Astrocyte of the hippocampus (primary cell): Measurements from ENCODE around the gene OSCP1.

Experiments used
- DNase-seq: peaks from one replicate; pipeline ENCODE4 v3.0.0; 2011; ENCODE audit warnings: low read depth, low spot score

OSCP1 gene

DNA sequence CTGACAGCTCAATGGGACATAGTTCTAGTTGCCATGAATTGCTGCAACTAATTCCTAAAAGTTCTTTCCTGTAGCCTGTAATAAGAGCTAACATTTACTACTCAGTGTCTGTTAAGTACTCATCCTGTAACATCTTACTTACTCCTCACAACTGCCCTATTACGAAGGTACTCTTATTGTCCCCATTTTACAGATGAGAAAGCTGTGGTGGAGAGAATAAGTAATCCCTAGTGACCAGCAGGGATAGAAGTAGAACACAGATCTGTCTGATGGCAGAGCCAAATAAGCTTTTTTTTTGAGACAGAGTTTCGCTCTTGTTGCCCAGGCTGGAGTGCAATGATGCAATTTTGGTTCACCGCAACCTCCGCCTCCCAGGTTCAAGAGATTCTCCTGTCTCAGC lies 67.6 kb downstream of the OSCP1 start:
- DNase-seq: no peak

DNA sequence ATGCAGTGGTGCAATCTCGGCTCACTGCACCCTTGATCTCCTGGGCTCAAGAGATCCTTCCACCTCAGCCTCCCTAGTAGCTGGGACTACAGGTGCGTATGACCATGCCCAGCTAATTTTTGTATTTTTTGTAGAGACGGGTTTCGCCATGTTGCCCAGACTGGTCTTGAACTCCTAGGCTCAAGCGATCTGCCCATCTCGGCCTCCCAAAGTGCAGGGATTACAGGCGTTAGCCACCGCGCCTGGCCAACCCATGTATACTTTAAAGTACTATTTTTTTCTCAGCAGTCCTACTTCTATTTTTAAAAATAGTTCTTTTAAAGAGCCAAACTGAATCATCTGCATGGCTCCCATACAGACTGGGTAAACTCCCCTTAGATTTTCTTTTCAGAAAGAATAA lies 68.0 kb downstream of the OSCP1 start:
- no peak for DNase-seq

GRCh38 chr1:36381405-36381804 lies 68.8 kb downstream of the OSCP1 start:
- no peak for DNase-seq

DNA sequence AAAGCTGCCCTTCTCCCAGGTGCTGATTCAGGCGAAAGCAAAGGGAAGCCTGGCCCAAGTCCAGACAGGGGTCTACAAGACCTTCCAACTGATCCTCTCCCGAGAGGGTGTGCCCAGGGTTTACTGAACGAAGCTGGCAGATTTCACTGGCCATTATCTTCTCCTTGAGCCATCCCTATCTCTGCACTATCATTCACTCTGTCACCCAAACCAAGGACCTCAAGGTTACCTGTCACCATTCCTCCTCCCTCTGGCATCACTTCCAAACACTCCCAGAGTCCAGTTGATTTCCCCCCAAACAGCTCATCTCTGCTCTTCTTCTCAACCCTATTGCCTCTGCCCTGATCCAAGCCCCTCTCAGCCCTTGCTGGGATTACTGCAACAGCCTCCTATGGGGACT lies 69.5 kb downstream of the OSCP1 start:
- no peak for DNase-seq

DNA sequence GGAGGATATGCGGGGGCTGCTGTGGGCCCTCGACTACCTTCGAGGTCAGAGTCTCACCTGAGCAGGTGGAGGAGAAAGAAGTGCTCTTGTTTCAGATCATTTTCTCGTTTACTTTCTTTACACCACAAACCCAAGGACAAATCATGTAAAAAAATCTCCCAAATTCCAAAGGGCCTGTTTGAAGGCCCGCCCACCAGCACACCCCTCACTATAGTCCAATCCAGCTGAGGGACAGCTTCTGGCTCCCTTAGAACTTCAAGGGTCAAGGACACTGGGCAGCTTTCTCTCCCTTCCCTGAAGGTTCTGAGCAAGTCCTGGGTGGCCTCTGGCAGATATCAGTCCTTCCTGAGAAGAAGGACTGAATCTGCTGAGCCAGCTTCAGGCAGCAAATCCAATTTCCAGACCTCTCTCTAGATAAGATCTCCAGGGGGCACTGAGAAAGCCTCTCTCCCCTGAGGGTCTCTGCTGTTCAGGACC lies 70.1 kb downstream of the OSCP1 start:
- DNase-seq: no peak

GRCh38 chr1:36377791-36378492 lies 72.3 kb downstream of the OSCP1 start:
- DNase-seq: no peak

DNA sequence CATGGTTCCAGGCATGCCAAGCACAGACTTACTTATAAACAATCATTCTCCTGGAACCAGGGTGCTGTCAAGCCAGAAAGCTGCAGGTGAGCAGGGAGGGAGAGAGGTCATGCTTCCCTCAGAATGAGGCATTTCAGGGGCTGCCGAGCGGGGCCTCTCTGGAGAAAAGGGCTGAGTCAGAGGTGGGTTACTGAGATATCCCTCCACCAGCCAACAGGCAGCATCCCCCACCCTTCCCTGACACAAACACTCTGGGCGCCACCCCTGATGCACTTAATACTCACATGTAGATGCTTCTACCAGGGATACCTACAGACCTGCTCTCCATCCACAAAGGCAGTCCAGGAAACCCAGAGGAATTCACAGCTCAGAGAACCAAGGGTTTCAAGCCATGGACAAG lies 77.6 kb downstream of the OSCP1 start:
- DNase-seq: peak; percentile 27

DNA sequence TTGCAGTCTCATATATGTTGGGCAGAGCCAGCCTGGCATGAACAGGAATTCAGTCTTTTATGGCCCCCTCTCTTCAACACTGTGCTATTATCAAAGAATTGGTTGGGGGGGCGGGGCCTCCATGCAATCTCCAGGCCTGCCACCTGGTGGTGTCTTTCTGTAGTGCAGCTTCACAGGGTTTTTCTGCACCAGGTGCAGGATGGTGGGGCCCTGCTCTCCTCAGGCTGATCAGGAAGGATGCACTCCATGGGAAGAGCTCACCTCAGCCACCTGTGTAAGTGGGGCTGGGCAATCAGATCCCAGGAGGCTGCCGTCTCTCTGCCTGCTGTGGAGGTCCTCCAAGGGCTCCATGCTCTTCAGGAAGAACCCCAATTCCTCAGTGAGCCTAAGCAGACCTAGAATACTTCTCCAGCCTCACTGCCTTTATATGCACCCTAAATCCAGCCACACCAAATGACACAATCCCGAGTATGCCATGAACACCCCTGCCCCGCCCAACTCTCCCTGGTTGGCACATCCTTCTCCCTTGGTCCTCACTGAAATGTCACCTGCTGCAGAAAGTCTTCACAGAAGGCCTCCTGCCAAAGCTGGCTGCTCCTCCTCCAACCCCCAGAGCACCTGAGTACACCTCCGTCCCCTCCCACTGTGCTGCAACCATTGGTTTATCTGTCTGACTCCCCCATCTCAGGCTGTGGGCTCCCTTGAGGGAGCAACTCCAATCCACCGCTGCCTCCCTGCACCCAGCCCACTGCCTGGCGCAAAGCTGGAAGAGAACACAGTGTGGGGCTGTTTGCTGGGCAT lies 81.0 kb downstream of the OSCP1 start:
- DNase-seq: peak; percentile 85
